Stimulated activated CD8-positive, alpha-beta memory T cell treated with anti-CD3 and anti-CD28 coated beads, Interleukin-4, amount 100 ng/mL, for 1 hour (primary cell): ENCODE measurements around the gene BCAM.
"Not testable (repeated sequence)": the region's sequence is repeated elsewhere in the genome, so short reads cannot be mapped to it uniquely, and the experiment has no call there.

Experiments used
- DNase-seq, 2 donors: peaks; one replicate each; pipeline ENCODE4 v3.0.0-alpha.2; 2020; ENCODE audit warnings: low read depth in 2 of 2, low spot score in 1 of 2

Gene BCAM

GRCh38 chr19:44816301-44816700 is 7.4 kb downstream of the BCAM start:
- no peak for DNase-seq

GRCh38 chr19:44817725-44818465 is 9.0 kb downstream of the BCAM start:
- DNase-seq = no peak

GRCh38 chr19:44818466-44819031 is 9.6 kb downstream of the BCAM start:
- no peak for DNase-seq

DNA sequence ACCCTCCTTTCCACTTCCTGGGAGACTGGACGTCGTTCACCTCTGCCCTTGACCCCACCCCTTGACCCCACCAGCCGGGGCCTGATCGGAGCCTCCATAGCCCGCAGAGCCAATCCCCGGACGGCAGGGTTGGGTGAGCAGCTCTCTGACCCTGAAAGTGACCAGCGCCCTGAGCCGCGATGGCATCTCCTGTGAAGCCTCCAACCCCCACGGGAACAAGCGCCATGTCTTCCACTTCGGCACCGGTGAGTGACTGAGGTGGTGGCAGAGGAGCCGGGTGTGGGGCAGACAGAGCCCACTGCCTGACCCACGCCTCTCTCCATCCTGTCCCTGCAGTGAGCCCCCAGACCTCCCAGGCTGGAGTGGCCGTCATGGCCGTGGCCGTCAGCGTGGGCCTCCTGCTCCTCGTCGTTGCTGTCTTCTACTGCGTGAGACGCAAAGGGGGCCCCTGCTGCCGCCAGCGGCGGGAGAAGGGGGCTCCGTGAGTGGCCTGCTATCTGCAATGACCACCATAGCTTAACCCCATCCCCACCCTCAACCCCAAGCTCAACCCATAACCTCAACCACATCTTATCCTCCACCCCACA is 10.4 kb downstream of the BCAM start:
- DNase-seq = no peak

- no peak for DNase-seq
These were observed 12.0 kb downstream of the BCAM start for GRCh38 chr19:44820648-44821609.

DNA sequence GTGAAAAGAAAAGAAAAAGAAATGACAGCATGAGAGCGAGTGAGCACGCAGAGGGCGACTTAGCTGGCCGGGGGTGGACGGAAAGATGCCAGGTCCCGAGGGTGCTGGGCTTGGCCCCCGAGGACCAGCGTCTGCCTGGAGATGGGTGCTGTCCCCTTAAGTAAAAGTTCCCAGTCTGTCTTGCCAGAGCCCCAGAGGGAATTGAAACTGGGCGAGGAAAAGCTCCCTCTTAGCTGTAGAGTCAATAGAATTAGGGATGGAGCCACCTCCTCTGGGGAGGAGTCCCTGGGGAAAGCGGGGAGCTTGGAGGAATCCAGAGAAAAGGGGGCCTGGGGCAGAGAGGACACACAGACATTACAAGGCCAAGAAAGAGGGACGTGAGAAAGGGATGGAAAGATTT is 13.3 kb downstream of the BCAM start:
- DNase-seq = no peak

- no peak for DNase-seq
These were observed 13.9 kb downstream of the BCAM start for GRCh38 chr19:44822670-44823372.

DNA sequence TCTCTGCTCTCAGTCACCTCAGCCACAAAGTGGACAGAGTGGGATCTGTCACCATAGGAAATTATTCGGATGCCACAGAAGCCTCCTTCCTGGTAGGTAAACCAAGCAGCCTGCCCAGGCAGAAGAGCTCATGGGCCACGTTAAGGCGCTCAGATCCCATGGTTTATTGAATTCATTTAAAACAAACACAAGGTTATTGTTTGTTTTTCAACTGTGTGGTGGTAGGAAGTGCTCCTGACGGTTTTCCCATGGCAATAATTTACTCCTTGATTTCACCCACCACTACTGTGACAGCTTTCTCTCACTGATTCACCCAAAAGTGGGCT is 14.4 kb downstream of the BCAM start:
- DNase-seq = no peak

DNA sequence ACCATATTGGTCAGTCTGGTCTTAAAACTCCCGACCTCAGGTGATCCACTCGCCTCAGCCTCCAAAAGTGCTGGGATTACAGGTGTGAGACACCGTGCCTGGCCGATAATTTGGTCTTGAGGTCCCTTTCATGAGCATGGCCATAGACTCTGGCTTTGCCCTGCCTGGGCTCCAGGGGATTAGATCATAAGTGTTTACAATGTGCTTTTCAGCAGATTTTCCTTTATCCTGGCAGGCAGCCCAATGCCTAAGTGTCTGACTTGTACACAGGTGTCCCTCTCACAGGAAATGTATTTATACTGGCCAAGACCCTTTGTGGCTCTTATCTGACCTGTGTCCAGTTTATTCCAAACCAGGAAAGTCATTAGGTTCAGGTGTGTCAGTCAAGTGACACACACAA is 15.9 kb downstream of the BCAM start:
- no peak for DNase-seq

DNA sequence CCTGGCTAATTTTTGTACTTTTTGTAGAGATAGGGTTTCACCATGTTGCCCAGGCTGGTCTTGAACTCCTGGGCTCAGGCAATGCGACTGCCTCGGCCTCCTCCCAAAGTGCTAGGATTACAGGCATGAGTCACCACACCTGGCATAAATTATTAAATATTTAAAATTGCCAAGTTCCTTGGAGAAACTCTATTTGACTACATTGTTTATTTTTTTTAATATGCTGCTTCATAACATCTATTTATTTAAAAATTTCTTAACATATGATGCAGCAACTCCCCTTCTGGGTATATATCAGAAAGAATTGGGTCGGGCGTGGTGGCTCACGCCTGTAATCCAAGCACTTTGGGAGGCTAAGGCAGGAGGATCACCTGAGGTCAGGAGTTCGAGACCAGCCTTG is 24.0 kb downstream of the BCAM start:
- not testable (repeated sequence) for DNase-seq

DNA sequence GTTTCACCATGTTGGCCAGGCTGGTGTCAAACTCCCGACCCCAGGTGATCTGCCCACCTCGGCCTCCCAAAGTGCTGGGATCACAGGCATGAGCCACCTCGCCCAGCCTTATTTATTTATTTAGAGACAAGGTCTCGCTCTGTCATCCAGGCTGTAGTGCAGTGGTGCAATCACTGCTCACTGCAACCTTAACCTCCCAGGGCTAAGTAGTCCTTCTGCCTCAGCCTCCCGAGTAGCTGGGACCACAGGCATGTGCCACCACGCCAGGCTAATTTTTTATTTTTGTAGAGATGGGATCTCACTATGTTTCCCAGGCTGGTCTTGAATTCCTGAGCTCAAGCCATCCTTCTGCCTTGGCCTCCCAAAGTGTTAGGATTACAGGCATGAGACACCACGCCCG is 25.5 kb downstream of the BCAM start:
- not testable (repeated sequence) for DNase-seq

- DNase-seq = no peak
These were observed 30.4 kb downstream of the BCAM start for GRCh38 chr19:44839276-44839675.

DNA sequence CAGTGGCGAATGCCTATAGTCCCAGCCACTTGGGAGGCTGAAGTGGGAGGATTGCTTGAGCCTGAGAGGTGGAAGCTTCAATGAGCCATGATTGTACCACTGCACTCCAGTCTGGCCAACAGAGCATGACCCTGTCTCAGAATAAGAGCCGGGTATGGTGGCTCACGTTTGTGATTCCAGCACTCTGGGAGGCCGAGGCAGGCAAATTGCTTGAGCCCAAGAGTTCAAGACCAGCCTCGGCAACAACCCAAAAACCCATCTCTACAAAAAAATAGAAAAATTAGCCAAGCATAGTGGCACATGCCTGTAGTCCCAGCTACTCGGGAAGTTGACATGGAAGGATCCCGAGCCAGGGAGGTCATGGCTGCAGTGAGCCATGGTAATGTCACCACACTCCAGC is 31.9 kb downstream of the BCAM start:
- no peak for DNase-seq

GRCh38 chr19:44841231-44841630 is 32.3 kb downstream of the BCAM start:
- no peak for DNase-seq

DNA sequence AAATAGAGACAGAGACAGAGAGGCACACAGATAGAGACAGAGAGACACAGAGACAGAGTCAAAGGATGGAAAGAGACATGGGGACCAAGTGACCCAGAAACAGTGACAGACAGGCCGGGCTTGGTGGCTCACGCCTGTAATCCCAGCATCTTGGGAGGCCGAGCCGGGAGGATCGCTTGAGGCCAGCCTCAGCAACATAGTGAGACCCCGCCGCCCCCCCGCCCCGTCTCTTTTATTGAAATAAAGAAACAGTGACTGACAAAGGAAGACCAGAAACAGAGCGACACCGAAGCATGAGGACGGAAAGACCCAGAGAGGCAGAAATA is 36.3 kb downstream of the BCAM start:
- no peak for DNase-seq

GRCh38 chr19:44845612-44846454 is 36.9 kb downstream of the BCAM start, which contains the start of gene NECTIN2:
NECTIN2 (plus strand) TSS chr19:44846297; CDS start chr19:44846526, 229 bp downstream.
- peak; percentile 47 to 50 for DNase-seq

GRCh38 chr19:44846455-44847143 is 37.7 kb downstream of the BCAM start:
- DNase-seq = no peak

DNA sequence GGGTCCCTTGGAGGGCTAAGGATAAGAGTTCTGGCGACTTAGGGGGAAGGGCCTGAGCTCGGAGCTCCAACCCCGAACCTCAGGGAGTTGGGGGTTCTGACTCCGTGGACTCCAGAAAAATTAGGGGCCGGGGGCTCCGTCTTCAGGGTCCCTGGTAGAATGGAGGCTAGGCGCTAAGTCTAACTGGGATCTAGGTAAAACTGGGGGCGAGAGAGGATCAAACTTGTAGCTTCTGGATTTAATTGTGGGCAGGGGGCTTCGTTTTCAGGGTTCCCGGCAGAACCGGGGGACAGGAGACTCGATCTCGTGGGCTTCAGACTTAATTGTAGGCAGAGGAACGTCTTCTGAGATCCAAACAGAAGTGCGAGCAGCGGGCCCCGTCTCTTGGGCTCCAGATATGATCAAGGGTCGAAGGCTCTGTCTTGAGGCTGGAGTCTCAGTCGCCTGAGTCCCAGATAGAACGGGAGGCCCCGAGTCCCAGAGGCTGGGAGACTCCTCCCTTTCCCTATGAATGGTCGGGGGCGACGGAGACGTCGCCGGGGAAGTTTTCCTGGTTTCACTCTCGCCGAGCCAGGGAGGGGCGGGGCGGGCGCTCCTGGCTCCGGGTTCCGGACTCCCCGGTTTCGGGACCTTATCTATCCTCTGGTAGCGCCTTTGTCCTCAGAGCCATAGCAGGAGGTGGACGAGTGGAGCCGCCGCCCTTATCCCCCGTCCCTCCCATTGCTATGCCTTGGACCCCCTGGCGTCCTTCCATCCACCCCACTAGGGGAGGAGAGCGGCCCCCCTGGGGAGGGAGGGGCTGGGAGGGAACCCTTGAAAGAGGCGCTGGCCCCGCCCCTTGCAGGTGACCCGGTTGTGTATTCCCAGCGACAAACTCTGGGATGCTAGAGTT is 38.5 kb downstream of the BCAM start:
- DNase-seq = no peak
